Esophagus squamous epithelium (tissue), 4 donors: ENCODE measurements around the gene BANP.

Source experiments
- POLR2A ChIP-seq, 4 donors: fragments of 450-650 bp; IDR thresholded peaks; one replicate each; pipeline ENCODE4 v1.6.1; 2017; ENCODE audit warnings: antibody characterized with exemption in 4 of 4, mild to moderate bottlenecking in 4 of 4, moderate library complexity in 3 of 4
- TF ChIP-seq, protein P1 (sequence below), 6 experiments: fragments of 450-650 bp in 4 of 6; fragments of 200-600 bp in 2 of 6; sonication (generic) in 2 of 6; IDR thresholded peaks; one replicate each; pipeline ENCODE4 v1.5.1; 2016 to 2019; ENCODE audit warnings: antibody characterized with exemption in 6 of 6, mild to moderate bottlenecking in 4 of 6, moderate library complexity in 4 of 6

DNA sequence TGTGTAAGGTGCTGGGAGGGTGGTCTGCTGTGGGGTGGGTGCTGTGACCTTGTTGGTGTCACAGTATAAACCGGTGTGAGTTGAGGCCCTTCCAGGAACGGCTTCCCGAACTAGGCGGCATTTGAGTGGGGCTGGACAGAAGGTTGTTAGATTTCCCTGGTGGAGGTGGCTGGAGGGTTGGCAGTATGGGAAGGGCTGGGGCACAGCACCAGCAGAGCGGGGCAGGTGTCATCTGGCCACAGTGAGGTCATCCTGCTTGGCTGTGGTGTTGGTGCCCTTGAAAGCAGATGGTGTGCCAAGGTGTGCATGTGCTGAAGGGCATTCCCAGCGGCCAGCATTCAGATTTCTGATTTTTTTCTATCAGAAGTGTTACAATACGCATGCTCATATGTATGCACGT lies 28.1 kb downstream of the BANP start:
- TF ChIP-seq, protein P1, sequence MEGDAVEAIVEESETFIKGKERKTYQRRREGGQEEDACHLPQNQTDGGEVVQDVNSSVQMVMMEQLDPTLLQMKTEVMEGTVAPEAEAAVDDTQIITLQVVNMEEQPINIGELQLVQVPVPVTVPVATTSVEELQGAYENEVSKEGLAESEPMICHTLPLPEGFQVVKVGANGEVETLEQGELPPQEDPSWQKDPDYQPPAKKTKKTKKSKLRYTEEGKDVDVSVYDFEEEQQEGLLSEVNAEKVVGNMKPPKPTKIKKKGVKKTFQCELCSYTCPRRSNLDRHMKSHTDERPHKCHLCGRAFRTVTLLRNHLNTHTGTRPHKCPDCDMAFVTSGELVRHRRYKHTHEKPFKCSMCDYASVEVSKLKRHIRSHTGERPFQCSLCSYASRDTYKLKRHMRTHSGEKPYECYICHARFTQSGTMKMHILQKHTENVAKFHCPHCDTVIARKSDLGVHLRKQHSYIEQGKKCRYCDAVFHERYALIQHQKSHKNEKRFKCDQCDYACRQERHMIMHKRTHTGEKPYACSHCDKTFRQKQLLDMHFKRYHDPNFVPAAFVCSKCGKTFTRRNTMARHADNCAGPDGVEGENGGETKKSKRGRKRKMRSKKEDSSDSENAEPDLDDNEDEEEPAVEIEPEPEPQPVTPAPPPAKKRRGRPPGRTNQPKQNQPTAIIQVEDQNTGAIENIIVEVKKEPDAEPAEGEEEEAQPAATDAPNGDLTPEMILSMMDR (IDR thresholded peaks at IDR 0.05), result no peak
- TF ChIP-seq POLR2A (IDR thresholded peaks at IDR 0.05), result no peak
